Endothelial cell of hepatic sinusoid (primary cell): Measurements from ENCODE around the gene KIF23.

Experiments used
- in situ Hi-C: cut with HindIII; loops from 2 replicates; pipeline ENCODE4 v1.10.0; 2017; ENCODE audit warnings: low sequenced_read_pairs

The KIF23 gene

GRCh38 chr15:69486481-69487110 lies 72.4 kb downstream of the KIF23 start:
- in situ Hi-C loops: no loop called here

DNA sequence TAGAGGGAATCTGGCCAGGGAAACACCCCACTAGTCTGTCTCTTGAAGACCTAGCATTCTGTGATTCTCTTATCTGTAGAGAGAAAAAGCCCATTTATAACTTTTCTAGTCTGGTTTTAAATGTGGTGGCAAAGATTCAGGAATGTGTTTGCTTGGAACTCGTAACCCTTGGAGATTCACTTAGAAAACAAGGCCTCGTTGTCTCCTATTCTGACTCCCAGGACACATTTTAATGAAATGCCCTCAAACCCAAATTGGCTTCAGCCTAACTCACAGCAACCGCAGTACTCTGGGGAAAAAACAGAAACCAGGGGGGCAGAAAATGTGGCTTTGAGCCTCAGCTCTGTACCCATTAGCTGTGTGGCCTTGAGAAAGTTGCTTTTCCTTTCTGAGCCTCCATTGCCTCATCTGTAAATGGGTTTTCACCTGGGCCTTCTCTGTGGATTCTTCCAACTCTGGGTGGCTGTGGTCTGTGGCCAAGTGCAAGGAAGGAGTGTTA lies 75.0 kb downstream of the KIF23 start:
- in situ Hi-C loops: no loop called here

DNA sequence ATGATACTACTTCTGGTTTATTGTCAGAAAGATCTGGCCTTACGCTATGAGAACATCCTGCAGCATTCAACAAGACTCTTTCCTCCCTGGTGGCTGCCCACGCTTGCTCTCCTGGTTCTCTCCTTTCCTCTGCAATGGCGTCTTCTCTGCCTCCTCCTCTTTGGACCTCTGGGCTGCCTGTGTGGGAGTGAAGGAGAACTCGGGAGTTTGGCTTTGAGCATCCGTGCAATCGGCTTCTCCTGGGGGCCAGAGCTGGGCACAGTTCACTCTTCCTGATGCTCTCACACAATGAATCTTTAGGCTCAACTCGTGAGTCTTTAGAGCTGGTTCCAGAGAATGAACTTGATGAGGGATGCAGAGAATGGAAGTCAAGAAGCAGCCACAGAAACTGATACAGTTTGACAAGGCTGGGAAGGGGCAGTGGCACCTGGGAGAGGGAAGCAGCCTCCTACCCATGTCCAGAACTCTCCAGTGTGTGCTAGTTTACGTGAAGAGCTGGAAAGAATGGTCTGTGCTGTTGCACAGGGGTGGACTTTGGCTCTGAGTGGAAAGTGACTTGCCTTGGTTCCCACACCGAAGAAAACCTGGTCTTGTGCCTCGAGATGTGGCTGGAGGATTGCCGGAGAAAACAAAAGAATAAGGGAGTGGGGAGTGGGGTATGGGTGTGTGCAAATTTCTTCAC lies 76.3 kb downstream of the KIF23 start:
- in situ Hi-C loops: no loop called here

GRCh38 chr15:69491038-69491505 lies 76.9 kb downstream of the KIF23 start:
- in situ Hi-C loops: no loop called here

DNA sequence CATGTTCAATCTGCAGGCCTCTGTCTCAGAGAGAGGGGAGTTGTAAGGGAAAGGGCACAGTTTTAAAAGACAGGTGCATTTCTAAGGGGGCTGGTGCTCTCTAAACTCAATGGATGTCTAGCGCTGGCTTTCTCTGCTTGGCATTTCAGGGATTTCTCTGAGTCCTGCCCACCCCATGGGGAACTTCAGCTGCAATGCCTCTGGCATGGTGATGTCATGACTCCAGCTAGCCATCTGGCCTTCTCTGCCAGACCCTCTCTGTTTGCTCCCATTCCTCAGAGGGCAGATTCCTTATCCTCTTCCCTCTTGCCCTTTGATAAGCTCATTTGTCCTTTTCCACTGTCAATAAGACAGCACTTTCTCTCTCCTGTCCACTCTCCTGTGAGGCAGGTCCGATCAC lies 79.3 kb downstream of the KIF23 start:
- in situ Hi-C loops: no loop called here

GRCh38 chr15:69496001-69496400 lies 81.9 kb downstream of the KIF23 start:
- in situ Hi-C loops: no loop called here

GRCh38 chr15:69497076-69497475 lies 82.9 kb downstream of the KIF23 start:
- in situ Hi-C loops: no loop called here

- in situ Hi-C loops: no loop called here
These were observed 83.5 kb downstream of the KIF23 start for GRCh38 chr15:69497667-69498066.
